GM21723 (cell line): ENCODE data around the gene PTPN20.

Experiments
- ATAC-seq: cut with Tn5 transposase; IDR thresholded peaks from one replicate; pipeline ENCODE4 v1.9.1; 2021; ENCODE audit warnings: mild to moderate bottlenecking, moderate library complexity; ENCODE audit not compliant: unreplicated experiment

The PTPN20 gene

DNA sequence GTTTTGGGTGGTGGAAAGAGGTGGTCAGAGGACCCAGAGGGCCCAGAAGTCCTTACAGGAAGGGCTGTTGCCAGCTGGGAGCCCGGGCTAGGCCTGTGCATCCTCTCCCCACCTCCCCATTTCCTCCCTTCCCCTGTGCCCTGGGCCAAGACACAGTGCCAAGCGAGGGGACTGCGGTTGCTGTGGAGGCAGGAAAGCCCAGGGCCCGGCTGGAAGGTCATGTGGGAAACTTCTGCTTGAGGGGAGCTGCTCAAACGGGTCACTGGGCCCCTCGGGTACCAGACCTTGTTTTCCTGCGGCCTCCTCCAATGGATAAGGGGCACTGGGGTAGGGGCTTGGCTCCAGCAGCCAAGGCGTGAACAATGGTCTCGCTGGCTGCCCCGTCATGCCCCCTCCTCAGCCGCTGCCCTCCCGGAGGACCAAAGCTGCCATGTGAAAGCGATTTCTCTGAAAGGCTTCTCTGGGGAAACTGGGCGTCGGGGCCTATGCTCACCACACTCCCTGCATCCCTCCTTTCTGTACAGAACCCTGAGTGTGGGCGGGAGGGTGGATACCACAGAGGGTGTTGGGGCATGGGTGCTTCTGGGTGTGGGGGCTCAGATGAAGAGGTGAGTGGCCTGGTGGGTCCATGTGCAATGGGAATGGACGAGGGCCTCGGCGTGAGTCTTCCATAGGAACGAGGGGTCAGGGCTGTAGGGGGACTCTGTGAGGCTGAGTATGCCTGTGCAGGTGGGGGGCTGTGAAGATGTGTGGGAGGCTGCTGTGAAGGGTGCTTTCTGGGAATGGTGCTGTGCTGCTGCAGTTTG is 135.3 kb downstream of the PTPN20 start:
- ATAC-seq, result no peak

DNA sequence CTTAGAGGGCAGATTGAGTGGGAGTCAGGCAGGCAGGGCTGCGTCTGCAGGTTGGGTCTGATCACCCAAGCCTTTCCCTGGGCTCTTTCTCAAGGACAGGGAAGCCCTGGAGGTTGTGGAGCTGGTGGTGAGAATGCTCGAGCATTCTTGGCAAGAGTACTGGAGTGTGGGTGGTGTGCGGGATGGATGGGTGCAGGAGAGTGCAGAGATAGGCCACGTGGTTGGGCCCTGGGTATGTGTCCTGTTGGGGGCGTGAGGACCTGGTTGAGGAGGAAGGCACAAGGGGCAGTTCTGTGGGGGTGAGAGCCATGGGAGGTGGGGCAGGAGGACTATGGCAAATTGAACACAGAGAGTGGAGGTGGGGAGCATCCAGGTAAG is 135.9 kb downstream of the PTPN20 start:
- no peak for ATAC-seq

DNA sequence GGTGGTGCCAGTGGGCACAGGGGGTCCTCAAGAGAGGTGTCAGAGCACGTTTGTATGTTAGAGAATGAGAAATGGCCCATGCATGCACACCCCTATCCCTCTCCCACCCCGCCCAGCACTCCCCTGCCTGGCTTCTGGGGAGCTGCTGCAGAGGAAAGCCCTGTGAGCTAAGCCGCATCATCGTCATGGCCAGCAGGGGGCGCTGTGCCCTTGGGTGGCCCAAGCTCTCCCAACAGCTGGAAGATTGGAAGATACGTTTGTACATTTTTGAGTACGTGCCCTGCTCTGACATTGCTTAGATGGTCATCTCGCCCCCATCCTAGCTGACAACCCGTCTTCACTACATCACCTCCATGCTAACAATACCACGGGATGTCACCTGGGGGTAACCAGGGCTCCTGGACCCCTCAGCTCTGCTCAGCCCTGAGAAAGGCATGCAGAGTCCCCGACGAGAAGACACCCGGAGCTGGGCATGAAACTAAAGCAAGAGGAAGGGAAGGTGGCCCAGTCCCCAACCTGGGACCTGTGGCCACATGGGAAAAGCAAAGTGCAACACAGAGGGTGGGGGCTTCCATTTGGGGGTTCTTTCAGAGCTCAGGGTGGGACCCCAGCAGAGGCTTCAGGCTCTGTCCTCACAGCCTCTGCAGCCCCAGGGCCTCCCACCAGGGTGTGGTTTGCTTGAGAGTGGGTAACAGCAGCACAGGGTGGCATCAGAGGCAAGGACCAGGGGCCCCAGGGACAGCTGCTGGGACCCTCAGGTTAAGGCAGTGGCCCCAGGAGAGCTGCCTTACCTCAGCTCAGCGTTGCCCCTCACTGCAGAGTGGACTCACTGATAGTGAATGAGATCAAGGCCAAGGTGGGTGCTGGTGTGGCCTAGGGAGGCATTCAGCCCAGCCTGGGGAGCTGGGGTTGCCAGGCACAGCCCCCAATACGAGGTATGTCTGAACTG is 136.6 kb downstream of the PTPN20 start:
- no peak for ATAC-seq

DNA sequence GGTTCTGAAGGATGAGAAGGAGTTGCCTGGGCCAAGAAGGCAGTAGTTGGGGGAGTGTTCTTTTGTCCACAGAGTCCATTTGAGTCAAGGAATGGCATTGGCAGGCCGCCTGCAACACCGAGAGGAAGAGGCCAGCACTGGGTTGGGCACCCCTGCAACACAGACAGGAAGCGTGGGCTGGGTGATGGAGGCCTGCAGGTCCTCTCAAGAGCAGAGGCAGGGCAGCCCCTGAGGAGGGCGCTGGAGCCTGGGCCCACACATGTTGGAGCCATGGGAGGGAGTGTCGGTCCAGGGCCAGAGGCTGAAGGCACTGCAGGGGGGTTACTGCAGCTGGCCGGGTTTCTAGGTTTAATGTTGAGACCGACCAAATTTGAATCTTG is 137.3 kb downstream of the PTPN20 start:
- no peak for ATAC-seq

- no peak for ATAC-seq
These were observed 138.0 kb downstream of the PTPN20 start for GRCh38 chr10:47049056-47049851.

DNA sequence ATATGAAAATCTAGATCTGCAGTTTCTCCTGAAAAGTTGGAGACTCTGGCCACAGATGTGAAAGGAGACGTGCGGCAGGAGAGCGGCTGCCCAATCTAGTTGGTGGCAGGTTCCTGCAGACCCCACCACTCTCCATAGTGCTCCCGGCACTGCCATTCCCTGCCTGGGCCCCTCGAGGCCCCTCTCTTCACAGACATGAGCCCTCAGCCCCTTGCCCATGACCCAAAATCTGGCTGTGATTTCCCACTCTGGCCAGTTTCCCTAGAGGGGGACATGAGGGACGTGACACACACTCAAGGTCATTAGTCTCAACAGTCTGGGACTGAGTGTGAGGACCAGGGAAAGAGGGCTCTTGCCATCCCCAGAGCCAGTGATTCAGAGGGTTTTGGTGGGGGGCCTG is 138.7 kb downstream of the PTPN20 start:
- ATAC-seq, result no peak

GRCh38 chr10:47050618-47051455 is 139.6 kb downstream of the PTPN20 start:
- ATAC-seq, result no peak

- ATAC-seq, result no peak
These were observed 140.6 kb downstream of the PTPN20 start for GRCh38 chr10:47051741-47052238.
